Measurements from ENCODE around the gene PGAM5. TPM values are rescaled to one million over a fixed set of nuclear protein-coding genes. Genes with fewer than 3 reads are reported as not detected.

PGAM5 gene
- total RNA-seq, 1 donor from 2014 or later, result 75.0 TPM

- DNase-seq (ENCODE audit: low read depth), result no peak
- no peak overlapping the region for H3K4me3 ChIP-seq (ENCODE audit: low read depth, low read length)
- no peak for TF ChIP-seq CTCF (conservative IDR thresholded peaks at IDR 0.05; ENCODE audit: low read depth, low read length)
Observed at GRCh38 chr12:132716356-132716755, 5.7 kb downstream of the PGAM5 start.

DNA sequence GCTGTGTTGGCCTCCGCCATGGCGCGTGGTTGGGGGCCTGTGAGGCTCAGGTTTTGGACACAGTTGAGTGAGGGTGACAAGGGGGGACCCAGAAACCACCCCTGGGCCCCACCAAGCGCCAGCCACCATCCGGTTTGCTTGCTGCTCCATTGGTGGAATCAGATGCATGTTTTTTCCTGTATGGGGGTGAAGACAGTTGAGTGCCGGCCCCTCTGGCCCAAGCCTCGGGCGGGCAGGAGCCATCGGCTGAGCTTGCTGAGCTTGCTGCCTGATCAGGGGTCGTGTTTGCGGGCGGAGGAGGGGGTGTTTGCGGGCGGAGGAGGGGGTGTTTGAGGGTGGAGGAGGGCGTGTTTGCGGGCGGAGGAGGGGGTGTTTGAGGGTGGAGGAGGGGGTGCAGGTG is 6.4 kb downstream of the PGAM5 start:
- no peak for DNase-seq (ENCODE audit: low read depth)
- no peak overlapping the region for H3K4me3 ChIP-seq (ENCODE audit: low read depth, low read length)
- TF ChIP-seq CTCF (conservative IDR thresholded peaks at IDR 0.05; ENCODE audit: low read depth, low read length), result no peak

- no peak for DNase-seq (ENCODE audit: low read depth)
- H3K4me3 ChIP-seq (ENCODE audit: low read depth, low read length), result no peak overlapping the region
- TF ChIP-seq CTCF (conservative IDR thresholded peaks at IDR 0.05; ENCODE audit: low read depth, low read length), result no peak
Observed at GRCh38 chr12:132717531-132718387, 7.1 kb downstream of the PGAM5 start.

DNA sequence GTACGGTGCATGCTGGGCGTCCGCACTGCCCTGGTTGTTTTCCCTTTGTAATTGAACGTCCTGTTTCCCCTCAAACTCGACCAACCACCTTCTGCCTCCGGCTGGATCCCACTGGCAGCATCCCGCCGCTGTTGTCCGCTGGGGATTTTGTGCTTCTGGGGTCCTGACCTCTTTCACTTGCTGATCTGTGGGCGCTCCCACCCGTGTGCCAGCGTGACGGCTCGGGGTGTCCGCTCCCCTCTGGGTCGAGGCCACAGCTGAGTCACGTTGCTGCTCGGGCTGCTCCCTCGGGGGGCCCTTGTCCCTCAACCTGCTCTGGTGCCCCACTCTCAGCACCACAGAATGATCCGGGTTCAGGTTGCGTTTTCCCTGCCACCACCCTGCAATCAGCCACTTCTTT is 8.0 kb downstream of the PGAM5 start:
- no peak for DNase-seq (ENCODE audit: low read depth)
- H3K4me3 ChIP-seq (ENCODE audit: low read depth, low read length), result no peak overlapping the region
- no peak for TF ChIP-seq CTCF (conservative IDR thresholded peaks at IDR 0.05; ENCODE audit: low read depth, low read length)

DNA sequence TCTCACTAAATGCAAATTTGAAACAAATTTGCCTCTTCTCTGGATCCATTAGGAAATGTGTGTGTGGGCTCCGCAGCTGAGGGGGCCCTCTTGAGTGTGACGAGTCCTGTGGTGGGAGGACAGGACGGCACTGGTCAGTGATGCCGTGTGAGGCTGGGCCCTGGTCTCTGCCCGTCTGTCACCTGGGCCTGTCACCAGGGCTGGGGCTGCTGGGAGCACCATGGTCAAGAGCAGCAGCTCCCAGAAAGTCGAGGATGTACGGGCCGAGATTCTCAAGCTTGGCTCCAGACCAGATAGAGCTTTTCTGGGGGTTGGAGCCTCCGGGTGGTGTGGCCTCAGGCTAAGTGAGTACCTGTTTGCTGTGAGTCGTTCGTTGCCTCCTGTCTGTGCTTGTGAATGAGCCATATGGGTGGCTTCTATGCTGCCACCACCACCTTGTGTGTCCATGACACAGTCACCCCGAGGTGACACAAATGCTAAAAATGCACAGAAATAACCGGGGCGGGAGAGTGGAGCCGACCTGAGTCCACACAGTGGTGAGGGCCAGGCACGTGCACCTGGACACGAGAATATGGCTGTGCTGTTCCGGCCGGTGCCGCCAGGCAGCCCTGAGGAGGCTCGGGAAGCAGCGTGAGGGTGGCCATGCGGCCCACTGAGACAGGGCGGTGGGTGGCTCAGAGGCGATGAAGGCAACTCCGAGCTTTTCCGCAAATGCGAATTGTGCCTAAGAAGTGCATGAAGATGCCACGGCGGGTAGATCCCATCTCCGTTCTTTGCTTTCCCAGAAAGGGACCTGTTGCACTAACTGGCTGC is 8.7 kb downstream of the PGAM5 start:
- H3K4me3 ChIP-seq (ENCODE audit: low read depth, low read length), result no peak overlapping the region
- no peak for TF ChIP-seq CTCF (conservative IDR thresholded peaks at IDR 0.05; ENCODE audit: low read depth, low read length)
- no peak for DNase-seq (ENCODE audit: low read depth)

DNA sequence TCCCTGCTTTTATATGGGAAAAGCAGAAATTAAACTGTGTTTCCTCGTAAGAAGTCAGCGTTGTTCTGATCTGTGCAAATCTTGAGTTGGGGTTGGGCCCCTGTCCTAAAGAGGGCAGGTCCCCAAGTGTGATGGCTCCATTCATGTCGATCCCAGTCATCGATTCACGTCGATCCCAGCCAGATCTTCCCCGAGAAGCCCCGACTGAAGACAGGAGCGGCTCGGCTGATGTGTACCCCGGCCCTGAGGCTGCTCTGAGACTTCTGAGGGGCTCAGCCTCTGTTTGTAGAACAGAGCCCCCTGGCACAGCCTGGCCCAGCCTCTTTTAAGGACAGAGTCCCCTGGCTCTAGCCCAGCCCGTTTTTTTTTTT is 9.3 kb downstream of the PGAM5 start:
- H3K4me3 ChIP-seq (ENCODE audit: low read depth, low read length), result no peak overlapping the region
- TF ChIP-seq CTCF (conservative IDR thresholded peaks at IDR 0.05; ENCODE audit: low read depth, low read length), result no peak
- DNase-seq (ENCODE audit: low read depth), result no peak

All from epithelial cell of proximal tubule (primary cell).